DMS114 treated with DMSO at 0.1 percent for 48 hours (cell line): Measurements from ENCODE around the gene TMEM129.

Experiments
- DNase-seq: peaks from one replicate; lab custom pipeline; 2025; ENCODE audit not compliant: unreplicated experiment; lab: John Stamatoyannopoulos, UW

TMEM129 gene

DNA sequence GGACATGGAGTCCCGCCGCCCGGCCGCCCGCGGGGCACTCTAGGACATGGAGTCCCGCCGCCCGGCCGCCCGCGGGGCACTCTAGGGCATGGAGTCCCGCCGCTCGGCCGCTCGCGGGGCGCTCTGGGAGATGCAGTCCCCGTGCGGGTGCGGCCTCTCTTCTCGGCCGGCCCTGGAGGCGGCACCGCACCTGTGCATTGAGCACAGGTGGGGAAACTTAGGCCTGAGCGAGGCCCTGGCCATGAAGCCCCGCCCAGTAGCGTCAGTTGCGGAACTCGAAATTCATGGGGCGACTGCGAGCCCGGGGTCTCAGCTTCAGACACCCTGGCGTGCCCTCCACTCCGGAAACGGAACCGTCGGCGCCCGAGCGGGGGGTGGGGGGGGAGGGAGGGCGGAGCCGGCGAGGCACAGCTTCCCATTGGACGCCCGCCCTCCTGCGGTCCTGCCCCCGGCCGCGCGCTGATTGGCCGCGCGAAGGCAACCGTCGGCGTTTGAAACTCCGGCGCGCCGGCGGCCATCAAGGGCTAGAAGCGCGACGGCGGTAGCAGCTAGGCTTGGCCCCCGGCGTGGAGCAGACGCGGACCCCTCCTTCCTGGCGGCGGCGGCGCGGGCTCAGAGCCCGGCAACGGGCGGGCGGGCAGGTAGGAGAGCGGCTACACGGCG lies at the start of gene TMEM129, which contains the start of gene TACC3:
TSS of gene TMEM129 (minus strand) at position 321 of the 663 bp plus-strand sequence. CDS start 486 bp downstream, outside the sequence.
TSS of gene TACC3 (plus strand) at position 519 of the 663 bp plus-strand sequence. CDS start 1,901 bp downstream, outside the sequence.
- DNase-seq, result peak; percentile 82

GRCh38 chr4:1770791-1771231 lies 49.7 kb upstream of the TMEM129 start:
- DNase-seq, result no peak

DNA sequence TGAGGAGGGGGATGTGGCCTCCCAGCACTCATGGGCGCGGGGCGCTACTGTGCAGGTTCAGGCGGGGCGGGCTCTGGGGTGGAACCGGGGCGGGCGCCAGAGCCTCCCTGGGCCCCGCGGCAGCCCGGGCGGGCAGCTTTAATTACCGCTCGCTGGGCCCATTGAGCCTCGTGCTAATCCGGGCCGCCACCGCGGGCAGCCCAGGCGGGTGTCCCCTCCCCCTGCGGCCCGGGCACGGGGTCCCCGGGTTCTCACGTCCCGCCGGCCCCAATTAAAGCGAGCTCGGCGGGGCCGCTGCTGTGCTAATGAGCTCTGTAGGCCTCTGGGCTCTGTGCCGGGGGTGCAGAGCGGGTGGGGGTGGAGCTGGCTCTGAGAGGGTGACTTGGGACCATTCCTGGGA lies 49.1 kb upstream of the TMEM129 start:
- DNase-seq, result no peak

DNA sequence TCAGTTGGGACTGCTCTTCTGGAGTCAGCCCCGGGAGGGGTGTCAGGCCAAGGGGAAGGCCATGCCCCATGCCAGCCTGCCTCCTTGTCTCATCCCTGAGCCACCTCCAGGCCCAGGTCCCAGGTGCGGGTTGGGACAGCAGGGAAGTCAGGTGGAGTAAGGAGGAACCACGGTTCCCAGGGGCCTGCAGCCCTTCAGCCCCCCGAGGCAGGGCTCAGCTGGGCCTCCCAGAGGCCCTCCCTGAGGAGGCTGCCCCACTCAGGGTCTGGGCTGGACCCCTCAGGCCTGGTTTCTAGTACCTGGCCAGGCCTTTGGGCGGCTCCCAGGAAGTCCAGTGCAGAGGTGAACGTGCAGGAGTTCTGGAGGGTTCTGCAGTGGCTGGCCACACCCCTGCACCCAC lies 48.6 kb upstream of the TMEM129 start:
- DNase-seq, result no peak

DNA sequence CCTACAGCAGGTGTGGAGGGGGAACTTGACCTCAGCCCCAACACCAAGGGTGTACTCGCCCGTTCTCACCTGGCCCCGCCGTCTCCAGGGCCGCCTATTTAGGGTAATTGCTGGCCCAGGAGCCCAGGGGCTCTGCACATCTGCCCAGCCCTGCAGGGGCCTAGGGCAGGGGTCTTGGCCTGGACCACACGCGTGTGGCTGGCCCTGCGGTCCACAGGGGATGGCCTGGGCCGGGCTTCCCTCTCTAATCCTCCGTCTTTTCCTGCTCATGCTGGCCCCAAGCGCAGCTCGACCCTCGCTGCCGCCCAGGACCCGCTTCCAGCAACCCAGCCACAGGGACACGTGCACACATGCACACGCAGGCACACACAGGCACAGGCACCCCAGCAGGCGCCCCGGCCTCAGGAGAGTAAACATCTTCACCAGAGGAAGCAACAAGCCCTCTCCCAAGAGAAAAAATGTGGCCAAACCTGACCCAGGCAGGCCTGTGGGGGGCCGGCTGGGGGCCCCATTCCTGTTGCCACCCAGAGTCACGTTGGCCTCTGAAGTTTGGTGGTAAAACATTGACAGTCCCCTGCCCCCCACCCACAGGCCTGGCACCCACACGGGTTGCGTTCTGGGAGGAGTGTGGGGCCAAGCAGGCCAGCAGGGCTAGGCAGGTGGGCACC lies 47.4 kb upstream of the TMEM129 start:
- no peak for DNase-seq

DNA sequence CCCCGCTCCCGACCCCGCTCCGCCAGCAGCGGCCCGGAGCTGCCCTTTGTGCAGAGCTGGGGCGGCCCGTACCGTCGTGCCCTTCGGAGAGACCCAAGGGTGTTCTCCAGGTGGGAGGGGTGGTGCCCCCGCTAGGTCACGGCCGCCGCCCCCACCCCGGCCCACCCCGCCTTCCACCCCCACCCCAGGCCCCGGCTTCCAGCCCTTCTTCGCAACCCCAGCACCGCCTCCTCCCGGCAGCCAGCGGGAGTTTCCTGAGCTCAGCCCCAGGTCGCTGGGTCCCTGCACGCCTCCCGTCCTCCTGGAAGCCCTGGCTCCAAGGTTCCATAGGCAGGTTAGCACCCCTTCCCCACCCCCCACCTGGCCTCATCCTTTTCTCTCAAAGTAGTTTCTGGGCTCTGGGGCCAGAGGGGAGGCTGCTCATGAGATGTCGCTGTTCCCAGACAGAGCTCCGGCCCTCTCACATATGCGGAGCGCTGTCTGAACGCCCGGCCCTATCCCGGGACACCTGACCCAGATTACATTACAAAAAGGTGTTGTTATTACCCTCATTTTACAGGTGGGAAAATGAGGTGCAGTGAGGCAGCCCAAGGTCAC lies 46.7 kb upstream of the TMEM129 start:
- no peak for DNase-seq

DNA sequence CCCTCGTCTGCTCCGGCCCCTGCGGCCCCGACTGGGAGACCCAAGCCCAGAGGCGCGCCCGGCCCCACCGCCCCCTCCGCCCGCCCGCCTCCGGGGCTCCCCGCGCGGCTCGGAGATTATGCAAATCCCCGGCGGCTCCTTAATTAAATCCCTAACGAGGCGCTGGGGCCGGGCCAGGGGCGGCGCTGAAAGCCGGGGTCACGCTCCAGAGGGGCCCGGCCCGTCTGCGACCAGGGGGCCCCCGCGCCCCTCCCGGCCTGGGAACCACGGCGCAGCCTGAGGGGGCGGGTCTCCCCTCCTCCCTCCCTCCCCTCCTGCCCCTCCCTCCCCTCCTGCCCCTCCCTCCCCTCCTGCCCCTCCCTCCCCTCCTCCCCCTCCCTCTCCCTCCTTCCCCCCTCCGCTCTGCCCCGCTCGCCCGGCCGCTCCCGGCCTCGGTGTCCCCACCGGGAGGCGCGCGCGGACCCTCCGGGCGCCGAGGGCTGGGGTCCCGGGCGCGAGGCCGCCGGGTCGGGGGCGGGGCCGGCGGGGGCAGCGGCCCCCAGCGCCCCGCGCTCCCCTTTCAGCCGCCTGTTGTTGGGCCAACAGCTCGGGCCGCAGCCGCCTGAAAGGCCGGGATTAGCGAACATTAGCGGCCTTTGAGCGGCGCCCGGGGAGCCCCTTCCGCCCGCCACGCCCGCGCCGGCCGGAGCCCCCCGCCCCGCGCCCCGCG lies 46.1 kb upstream of the TMEM129 start:
- no peak for DNase-seq

DNA sequence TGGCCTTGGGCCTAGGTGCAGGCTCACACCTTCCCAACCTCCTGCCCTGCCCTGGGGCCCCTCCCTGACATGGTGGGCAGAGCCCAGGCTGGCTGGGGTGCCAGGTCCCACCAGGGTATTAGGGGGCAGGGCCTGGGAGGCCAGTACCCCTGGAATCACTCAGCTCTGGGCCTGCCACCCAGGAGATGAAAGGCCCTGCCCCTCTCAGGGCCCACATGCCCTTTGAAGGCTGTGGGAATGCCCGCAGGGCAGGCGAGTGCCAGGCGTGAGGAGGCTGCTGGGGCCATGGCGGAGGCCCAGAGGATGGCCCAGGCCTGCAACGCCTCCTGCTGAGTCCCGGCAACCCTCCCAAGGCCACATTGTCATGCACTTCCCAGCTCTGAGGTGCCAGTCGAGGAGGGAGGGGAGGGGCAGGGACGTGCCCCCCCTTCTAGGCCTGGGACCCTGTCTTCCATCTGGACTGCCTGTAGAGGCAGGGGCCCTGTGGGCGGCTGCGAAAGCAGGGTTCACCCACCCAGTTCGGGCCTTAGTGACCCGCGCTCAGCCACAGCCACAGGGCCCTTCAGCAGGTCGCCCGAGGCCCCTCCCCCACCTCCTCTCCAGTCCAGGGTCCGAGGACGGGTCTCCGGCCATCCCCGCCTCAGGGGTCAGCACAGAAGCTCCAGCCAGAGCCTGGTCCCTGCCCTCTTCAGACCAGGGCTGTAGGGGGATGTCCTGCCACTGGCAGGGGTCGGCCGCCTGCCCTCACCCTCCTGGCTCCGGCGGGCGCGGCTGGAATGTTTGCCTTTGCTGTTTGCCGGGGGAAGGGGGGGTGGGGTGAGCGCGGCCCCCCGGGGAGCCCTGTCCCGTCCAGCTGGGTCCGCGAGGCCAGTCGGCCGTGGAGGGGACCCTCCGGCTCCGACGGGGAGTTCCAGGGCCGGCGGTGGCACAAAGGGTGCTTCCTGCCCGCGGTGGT lies 45.3 kb upstream of the TMEM129 start:
- DNase-seq, result no peak

- no peak for DNase-seq
Observed at GRCh38 chr4:1765409-1766072, 44.4 kb upstream of the TMEM129 start.

DNA sequence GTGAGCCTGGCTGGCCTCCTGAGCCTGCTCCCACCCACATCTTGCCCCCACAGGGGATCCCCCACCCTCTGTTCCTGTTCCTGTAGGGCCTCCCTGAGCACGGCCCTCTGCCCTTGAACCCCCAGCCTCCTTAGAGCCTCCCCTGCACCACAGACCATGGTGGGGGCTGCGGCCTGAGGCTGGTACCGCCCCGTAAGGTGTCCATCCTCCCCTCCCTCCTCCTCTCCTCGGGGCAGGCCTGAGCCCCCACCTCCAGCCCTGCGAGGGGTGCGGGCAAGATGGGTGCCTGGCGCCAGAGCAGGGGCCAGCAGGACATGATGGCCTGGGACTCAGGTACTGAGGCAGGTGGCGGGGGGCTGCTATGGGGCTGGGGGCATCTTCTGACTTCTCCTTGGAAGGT lies 43.5 kb upstream of the TMEM129 start:
- DNase-seq, result no peak

- DNase-seq, result no peak
Observed at GRCh38 chr4:1763550-1764080, 42.5 kb upstream of the TMEM129 start.

DNA sequence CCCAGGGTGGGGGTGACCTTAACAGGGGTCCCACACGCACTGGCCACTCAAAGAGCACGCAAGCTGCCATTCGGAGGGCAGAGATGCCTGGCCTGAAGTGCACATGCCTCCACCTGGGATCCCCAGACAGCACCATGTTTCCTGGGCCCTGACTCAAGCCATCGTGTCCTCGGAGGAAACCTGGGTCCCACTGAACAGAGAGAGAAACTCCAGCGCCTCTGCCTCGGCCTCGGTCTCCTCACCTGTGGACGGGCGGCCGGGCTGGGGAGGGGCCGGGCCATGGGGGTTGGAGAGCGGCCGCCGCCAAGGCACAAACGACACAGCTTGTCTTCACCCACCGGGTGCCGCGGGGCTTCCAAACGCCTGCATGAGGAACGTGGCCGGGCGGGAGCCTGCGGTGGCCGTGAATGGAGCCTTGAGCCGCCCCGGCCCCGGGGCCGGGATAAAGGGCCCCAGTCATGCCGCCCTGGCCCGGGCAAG lies 42.0 kb upstream of the TMEM129 start:
- no peak for DNase-seq

- DNase-seq, result no peak
Observed at GRCh38 chr4:1762264-1763010, 41.3 kb upstream of the TMEM129 start.

DNA sequence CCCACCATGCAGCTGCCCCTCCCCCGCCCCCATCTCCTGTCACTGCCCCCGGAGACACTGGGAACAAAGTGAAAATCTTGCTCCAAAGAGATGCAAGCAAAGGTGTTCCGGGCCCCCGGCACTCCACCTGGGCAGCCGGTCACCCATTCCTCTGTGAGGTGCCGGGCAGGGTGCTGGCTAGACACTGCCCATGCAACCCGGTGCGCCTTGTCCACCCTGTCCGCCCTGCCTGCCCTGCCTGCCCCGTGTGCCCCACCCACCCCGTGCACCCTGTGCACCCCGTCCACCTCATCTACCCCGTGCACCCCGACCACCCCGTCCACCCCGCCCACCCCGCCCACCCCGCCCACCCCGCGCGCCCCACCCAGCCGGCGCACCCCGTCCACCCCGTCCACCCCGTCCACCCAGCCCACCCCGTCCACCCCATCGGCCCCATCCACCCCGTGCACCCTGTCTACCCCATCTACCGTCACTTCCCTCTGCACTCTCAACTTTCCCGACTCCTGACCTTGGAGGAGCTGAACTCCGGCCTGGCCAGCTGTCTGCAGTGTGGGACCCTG lies 40.1 kb upstream of the TMEM129 start:
- DNase-seq, result no peak

- DNase-seq, result no peak
Observed at GRCh38 chr4:1760521-1761071, 39.5 kb upstream of the TMEM129 start.

GRCh38 chr4:1759818-1760223 lies 38.7 kb upstream of the TMEM129 start:
- DNase-seq, result no peak

GRCh38 chr4:1759170-1759817 lies 38.2 kb upstream of the TMEM129 start:
- no peak for DNase-seq
